H1 (cell line): ENCODE measurements around the gene SH3PXD2B. TPM values are rescaled to one million over a fixed set of nuclear protein-coding genes. Genes with fewer than 3 reads are reported as not detected.

Experiments
- BCL11A ChIP-seq, 2 experiments: IDR thresholded peaks; one replicate each; pipeline ENCODE4 v1.6.1; 2011; ENCODE audit warnings: low read depth in 2 of 2, low read length in 2 of 2, mild to moderate bottlenecking in 2 of 2
- CBX5 ChIP-seq: fragments of 300-800, 300-1000 bp; sonication (generic); IDR thresholded peaks from 2 replicates; pipeline ENCODE4 v1.7.1; 2016; ENCODE audit warnings: antibody characterized with exemption, low read length, low read depth
- KDM5A ChIP-seq: fragments of 200-600 bp; IDR thresholded peaks from 2 replicates; pipeline ENCODE4 v1.7.1; 2012; ENCODE audit warnings: mild to moderate bottlenecking, low read length, inconsistent platforms, mixed read lengths
- SIX5 ChIP-seq: IDR thresholded peaks from 2 replicates; pipeline ENCODE4 v1.6.1; 2011; ENCODE audit warnings: mild to moderate bottlenecking, low read depth, low read length
- TEAD4 ChIP-seq: IDR thresholded peaks from 2 replicates; pipeline ENCODE4 v1.6.1; 2012; ENCODE audit warnings: low read depth, low read length, inconsistent platforms, mixed read lengths
- polyA plus RNA-seq, 7 experiments: library from polyadenylated mRNA; depleted of rRNA in 3 of 7; stranded (reverse) in 5 of 7; unstranded in 2 of 7; fragments of >200 nt in 5 of 7; fragments of 200-250 nt in 2 of 7; gene quantifications; 1 replicate in 5 of 7; 2 replicates in 1 of 7; 4 replicates in 1 of 7; pipeline versions ENCODE4 v1.2.1 to v1.2.3, GENCODE V29; 2011 to 2013; ENCODE audit warnings: missing spikeins in 2 of 7, mixed read lengths in 2 of 7
- total RNA-seq: library from RNA; stranded (reverse); fragmentation: NEBNext Ultra II Directional; extraction: Animal tissue kit (Norgen Biotek cat#: 25700); gene quantifications from 2 replicates; pipeline ENCODE4 v1.2.1, GENCODE V29; 2021

Gene SH3PXD2B
- total and polyA plus RNA-seq, 2 of the 8 experiments (the other 6 are each of a cell fraction or from before 2014, with no cell fraction given): 32.9 to 72.9 TPM

- TF ChIP-seq KDM5A: no peak
- no peak for TF ChIP-seq BCL11A (IDR thresholded peaks at IDR 0.05; ENCODE audit: low read depth in 2 of 2, low read length in 2 of 2)
- TF ChIP-seq SIX5: no peak
- no peak for TF ChIP-seq CBX5
- no peak for TF ChIP-seq TEAD4
These were observed 132.0 kb downstream of the SH3PXD2B start (continued) for GRCh38 chr5:172322028-172322965.
